AG04450 (cell line): ENCODE measurements around the gene ZFP57. TPM values are rescaled to one million over a fixed set of nuclear protein-coding genes. Genes with fewer than 3 reads are reported as not detected.

Experiments
- CTCF ChIA-PET: fragments of 300-600, 350-600 bp; formaldehyde crosslinking; extraction: SDS; loops from one replicate; lab custom pipeline; 2022; ENCODE audit warnings: antibody characterized with exemption, inconsistent platforms; lab: Charles Lee
- POLR2A ChIA-PET: fragments of 350-600 bp; formaldehyde crosslinking; extraction: SDS; loops from one replicate; lab custom pipeline; 2021; ENCODE audit warnings: antibody characterized with exemption, inconsistent platforms; lab: Yijun Ruan, JAX
- DNase-seq: peaks from one replicate; pipeline ENCODE4 v3.0.0-alpha.2; 2011; ENCODE audit warnings: low read depth, low spot score
- H3K27ac ChIP-seq: one replicate; pipeline ENCODE4 v1.5.1; 2012; ENCODE audit warnings: low read depth, low read length, control low read depth
- H3K27me3 ChIP-seq: one replicate; pipeline ENCODE4 v1.6.0; 2012; ENCODE audit warnings: low read length; ENCODE audit not compliant: control insufficient read depth, insufficient read depth
- H3K4me3 ChIP-seq: 2 replicates; pipeline ENCODE4 v1.5.1; 2011; ENCODE audit warnings: mild to moderate bottlenecking, low read depth, low read length, control low read depth
- H3K9me3 ChIP-seq: 2 replicates; pipeline ENCODE4 v1.5.1; 2012; ENCODE audit warnings: low read length; ENCODE audit not compliant: control insufficient read depth, insufficient read depth
- CTCF ChIP-seq: IDR thresholded peaks from 2 replicates; pipeline ENCODE4 v1.5.1; 2011; ENCODE audit warnings: low read depth, low read length, control low read depth, inconsistent platforms
- polyA plus RNA-seq: library from polyadenylated mRNA; depleted of rRNA; stranded (reverse); fragments of >200 nt; gene quantifications from 2 replicates; pipeline ENCODE4 v1.2.3, GENCODE V29; 2011

The ZFP57 gene
- polyA plus RNA-seq, 1 experiment: not detected

GRCh38 chr6:29696147-29697125 is 15.5 kb upstream of the ZFP57 start:
- no peaks in the 10 kb centered on the region for H3K27me3 ChIP-seq
- DNase-seq: no peak
- H3K27ac ChIP-seq: no peak overlapping the region
- peak; percentile 51 for TF ChIP-seq CTCF
- H3K9me3 ChIP-seq: peaks cover 5% of the 10 kb centered on the region; the same call in 1 of the 2 replicates
- CTCF ChIA-PET: interaction anchor here (0.6 to 3.1 kb wide), 10 partner anchors 9 to 640 kb away, joined by 3 to 39 read pairs (median 4); no protein-coding TSS in a partner anchor
- POLR2A ChIA-PET: no interaction called here
- H3K4me3 ChIP-seq: no peak overlapping the region

- CTCF ChIA-PET: interaction anchor here (1.1 to 3.1 kb wide), 3 partner anchors 8 to 46 kb away, joined by 4 to 39 read pairs (median 15); no protein-coding TSS in a partner anchor
- peaks cover 5% of the 10 kb centered on the region; the same call in 1 of the 2 replicates for H3K9me3 ChIP-seq
- H3K27me3 ChIP-seq: no peaks in the 10 kb centered on the region
- H3K27ac ChIP-seq: no peak overlapping the region
- no peak for DNase-seq
- no peak overlapping the region for H3K4me3 ChIP-seq
- POLR2A ChIA-PET: no interaction called here
- TF ChIP-seq CTCF: no peak
These were observed 13.7 kb upstream of the ZFP57 start for GRCh38 chr6:29694637-29695036.

- DNase-seq: no peak
- no peak overlapping the region for H3K4me3 ChIP-seq
- CTCF ChIA-PET: no interaction called here
- H3K27ac ChIP-seq: no peak overlapping the region
- no peak for TF ChIP-seq CTCF
- peaks cover under 1% of the 10 kb centered on the region; the same call in 1 of the 2 replicates for H3K9me3 ChIP-seq
- POLR2A ChIA-PET: no interaction called here
- H3K27me3 ChIP-seq: peaks cover 2% of the 10 kb centered on the region
These were observed 4.9 kb upstream of the ZFP57 start for GRCh38 chr6:29685718-29686326.

GRCh38 chr6:29681811-29682210 is 859 bp upstream of the ZFP57 start:
- peaks cover 11% of the 10 kb centered on the region for H3K9me3 ChIP-seq
- CTCF ChIA-PET: interaction anchor here (0.7 to 1.2 kb wide), 3 partner anchors 28 to 1039 kb away, joined by 3 to 12 read pairs (median 6); no protein-coding TSS in a partner anchor
- TF ChIP-seq CTCF: no peak
- no peak overlapping the region for H3K27ac ChIP-seq
- peaks cover 2% of the 10 kb centered on the region for H3K27me3 ChIP-seq
- POLR2A ChIA-PET: no interaction called here
- no peak overlapping the region for H3K4me3 ChIP-seq
- DNase-seq: no peak
